ENCODE results near the gene DIS3L2.

DNA sequence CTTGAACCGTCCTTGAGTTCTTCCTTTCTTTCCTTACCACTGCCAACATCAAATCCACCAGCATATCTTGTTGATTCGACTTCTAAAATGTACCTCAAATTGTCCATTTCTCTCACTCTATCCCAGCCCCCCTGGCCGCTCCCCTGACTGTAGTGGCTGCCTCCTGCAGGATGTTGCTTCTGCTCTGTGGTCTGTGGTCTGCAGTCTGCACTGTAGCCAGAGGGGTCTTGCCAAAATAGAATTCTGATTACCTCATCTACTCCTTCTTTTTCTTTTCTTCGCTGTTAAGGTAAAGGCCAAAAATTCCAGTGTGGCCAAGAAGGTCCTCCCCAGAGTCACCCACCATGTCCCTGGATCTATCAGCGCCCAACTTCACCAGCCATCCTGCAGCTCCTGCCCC, 337.6 kb downstream of the DIS3L2 start:
- no peak for TF ChIP-seq POLR2AphosphoS5 (IDR thresholded peaks at IDR 0.05; ENCODE audit: low read depth, low read length)
- TF ChIP-seq POLR2A (IDR thresholded peaks at IDR 0.05; ENCODE audit: low read depth, low read length): no peak
- TF ChIP-seq TAF1 (IDR thresholded peaks at IDR 0.05; ENCODE audit: borderline replicate concordance, low read depth, low read length): no peak

All from GM12892 (cell line).